GM12801 (cell line): ENCODE results near the gene DICER1.

Experiments used
- TF ChIP-seq, protein P1 (sequence below): IDR thresholded peaks from one replicate; pipeline ENCODE4 v1.5.1; 2011; ENCODE audit warnings: control low read depth; ENCODE audit not compliant: insufficient read length; ENCODE audit errors: extremely low read depth

The DICER1 gene

DNA sequence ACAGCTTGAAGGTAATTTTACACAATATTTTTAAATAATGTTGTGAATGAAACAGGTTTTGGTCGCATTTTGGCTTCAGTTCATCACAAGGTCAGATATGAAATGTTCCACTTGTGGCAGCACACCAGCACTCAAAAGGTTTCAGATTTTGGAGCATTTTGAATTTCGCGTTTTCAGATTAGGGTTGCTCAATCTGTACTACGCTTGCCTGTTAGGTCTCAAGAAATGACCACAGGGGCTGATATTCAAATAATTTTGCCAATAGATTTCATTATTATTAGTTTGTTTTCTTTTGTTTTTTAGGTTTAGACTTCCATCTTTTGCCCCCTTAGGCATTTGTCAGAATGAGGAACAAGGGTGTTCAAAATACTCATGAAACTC, 29.8 kb downstream of the DICER1 start:
- TF ChIP-seq, protein P1, sequence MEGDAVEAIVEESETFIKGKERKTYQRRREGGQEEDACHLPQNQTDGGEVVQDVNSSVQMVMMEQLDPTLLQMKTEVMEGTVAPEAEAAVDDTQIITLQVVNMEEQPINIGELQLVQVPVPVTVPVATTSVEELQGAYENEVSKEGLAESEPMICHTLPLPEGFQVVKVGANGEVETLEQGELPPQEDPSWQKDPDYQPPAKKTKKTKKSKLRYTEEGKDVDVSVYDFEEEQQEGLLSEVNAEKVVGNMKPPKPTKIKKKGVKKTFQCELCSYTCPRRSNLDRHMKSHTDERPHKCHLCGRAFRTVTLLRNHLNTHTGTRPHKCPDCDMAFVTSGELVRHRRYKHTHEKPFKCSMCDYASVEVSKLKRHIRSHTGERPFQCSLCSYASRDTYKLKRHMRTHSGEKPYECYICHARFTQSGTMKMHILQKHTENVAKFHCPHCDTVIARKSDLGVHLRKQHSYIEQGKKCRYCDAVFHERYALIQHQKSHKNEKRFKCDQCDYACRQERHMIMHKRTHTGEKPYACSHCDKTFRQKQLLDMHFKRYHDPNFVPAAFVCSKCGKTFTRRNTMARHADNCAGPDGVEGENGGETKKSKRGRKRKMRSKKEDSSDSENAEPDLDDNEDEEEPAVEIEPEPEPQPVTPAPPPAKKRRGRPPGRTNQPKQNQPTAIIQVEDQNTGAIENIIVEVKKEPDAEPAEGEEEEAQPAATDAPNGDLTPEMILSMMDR = no peak

DNA sequence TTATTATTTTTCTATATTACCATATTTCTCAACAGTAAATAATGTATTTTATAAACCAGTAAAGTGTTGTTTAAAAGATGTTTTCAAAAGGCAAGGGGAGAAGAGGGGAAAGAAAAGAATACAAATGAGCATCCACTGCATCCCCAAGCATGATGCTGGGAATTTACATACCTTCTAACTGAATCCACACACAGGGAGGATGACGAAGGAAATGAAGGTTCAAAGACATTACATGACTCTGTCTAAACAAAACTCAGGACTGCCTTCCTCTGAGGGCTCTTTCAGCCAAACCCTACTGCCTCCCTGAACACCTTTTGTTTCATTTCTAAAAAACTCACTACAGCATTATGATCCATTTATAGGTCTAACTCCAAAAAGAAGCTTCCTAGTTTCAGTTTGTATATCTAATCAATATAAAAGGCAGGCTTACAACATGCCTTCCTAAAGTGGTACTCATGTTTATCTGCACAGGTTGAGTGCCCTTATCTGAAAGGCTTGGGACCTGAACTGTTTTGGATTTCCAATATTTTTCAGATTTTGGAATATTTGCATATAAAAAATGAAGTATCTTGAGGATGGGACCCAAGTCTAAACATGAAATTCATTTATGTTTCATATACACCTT, 30.3 kb downstream of the DICER1 start:
- TF ChIP-seq, protein P1 = no peak

DNA sequence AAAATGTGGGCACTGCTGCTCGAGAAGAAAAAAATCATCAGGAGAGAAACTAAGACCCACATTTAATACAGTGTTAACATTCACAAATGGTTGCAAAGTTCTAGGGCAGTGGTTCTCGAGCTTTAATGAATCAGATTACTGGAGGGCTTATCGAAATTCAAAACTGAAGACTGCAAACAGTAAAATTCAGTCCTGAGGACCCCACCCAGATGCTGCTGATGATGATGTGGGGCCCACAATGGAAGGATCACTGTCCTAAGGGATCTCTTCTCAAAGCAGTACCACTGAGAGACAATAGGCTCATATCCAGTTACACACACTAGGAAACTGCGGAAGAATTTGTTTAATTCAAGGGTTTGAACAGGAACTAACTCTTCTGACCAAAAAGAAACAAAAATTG, 31.4 kb downstream of the DICER1 start:
- TF ChIP-seq, protein P1 = no peak

DNA sequence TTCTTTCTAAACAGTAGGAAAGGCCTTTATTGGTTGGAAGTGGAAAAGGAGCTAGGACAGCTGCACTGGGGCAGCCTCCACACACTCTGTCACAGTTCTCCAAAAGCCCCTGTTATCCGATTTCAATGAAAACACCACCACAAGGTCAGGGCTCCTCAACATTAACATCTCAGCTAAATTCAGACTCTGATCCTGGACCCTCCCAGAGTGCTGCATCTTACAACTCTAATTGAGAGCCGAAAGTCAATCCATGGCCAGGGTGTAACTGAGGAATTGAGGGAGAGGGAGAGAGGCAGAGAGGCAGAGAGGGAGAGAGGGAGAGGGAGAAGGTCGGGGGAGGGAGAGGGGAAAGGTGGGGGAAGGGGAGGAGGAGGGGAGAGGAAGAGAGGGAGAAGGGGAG, 32.1 kb downstream of the DICER1 start:
- TF ChIP-seq, protein P1 = no peak

DNA sequence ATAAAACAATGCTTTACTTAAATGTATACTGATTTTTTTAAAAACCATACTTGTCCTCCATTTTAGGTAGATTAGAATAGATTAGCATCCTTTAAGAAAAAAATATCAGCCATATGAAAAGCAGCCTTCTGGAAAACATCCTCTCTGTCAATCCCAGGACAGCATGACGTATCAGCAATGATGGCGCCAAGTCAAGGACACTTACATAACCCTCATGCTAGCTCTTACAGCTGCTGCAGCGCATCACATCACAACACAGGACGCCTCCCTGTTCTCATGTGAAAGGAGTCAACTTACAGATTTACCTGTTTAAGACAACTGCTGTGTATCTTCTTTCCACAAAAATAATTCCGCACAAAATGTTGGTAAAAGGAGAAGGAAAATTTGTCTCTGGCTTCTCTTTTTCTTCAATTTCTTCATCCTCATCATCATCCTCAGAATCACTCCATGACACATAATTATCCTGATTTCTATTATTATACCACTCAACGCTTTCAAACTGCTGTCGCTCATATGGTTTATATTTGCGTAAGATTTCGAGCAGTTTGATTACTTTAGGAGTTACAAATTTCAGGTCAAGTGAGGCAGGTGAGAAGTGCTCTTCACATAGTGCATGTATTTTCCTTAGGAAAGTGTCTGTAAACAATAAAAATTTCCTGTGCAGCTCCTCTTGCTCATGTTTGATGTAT, 33.3 kb downstream of the DICER1 start:
- TF ChIP-seq, protein P1 = no peak

DNA sequence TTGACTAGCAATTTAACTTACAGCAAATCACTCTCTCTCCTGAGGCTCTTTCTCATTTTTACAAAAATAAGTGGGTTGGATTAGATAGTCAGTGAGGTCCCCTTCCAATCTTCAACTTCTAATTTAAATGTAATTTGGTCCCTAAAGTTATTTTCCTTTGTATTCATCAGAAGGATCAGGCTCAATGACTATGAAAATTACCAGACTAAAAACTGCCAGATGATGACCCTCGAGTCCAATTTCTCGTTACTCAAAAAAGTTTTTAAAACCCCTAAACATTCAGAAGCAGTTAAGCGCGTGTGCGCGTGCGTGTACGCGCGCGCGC, 34.7 kb downstream of the DICER1 start:
- TF ChIP-seq, protein P1 = no peak

DNA sequence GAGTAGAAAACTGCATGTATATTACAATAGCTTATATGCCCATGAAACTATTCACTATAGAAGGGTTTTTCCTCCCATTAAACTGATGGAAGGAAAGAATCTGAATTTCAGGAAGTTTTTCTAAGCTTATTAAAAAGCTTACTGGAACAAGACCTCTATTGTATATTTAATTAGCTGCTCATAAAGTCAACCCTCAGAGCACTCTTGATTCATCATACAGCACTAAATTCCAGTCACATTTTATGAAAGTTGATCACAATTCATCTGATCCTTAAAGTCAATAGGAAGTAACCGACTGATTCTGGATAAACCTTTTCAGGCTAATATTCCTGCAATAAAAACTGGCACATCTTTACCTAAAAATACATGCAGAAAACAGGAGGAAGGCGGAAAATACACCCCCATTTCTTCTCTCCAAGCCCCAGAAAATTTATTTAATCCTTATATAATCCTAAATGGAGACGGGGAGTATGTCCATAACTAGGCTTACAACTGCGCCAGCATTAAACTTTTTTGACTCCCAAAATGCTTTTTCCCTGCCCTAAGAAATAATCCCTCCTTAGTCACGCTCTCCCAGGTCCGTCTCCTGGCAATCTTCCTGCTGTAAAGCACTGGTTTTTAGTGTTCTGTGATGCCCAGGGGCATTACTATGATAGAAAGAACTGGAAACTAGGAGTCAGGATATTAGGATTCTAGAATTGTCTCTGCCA, 35.3 kb downstream of the DICER1 start:
- TF ChIP-seq, protein P1 = no peak
